ENCODE results near the gene KRTAP5-2.

KRTAP5-2 gene

DNA sequence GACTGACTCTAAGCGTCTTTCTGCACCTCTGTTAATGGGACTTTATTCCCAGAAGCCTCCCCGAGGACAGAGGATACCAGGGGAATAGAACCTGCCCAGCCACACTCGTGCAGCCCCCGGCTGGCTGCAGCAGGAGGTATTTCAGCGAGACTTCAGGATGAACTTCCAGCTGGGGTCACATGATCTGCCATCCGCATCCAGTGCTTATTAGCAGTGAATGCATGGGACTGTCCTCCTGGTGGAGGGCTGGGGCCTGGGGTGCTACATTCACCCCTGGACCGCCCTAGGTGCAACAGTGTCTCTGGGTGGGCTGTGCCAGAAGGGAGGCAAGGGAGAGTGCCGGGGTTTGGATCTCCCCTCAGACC lies 27.6 kb downstream of the KRTAP5-2 start:
- Histone ChIP-seq H3K9ac (ENCODE audit: low read depth, low read length) (no peak overlapping the region), H3K79me2 (ENCODE audit: insufficient read depth, low read length) (no peaks in the 10 kb centered on the region), H3K27me3 (ENCODE audit: insufficient read depth, low read length, poor library complexity) (no peaks in the 10 kb centered on the region), H3K36me3 (ENCODE audit: insufficient read depth, low read length) (no peaks in the 10 kb centered on the region), H3K4me3 (ENCODE audit: low read depth in 1 of 2, low read length in 2 of 2) (no peak overlapping the region), H3K9me3 (ENCODE audit: insufficient read depth, low read length, severe bottlenecking) (no peaks in the 10 kb centered on the region), H3K4me1 (ENCODE audit: insufficient read depth, low read length) (no peaks in the 10 kb centered on the region), H3K4me2 (ENCODE audit: insufficient read depth, low read length) (no peak overlapping the region), H2AFZ (ENCODE audit: low read depth, low read length) (no peak overlapping the region), H3K27ac (ENCODE audit: low read length) (no peak overlapping the region), H4K20me1 (ENCODE audit: insufficient read depth, low read length) (peaks cover 13% of the 10 kb centered on the region)
- DNase-seq (no peak), ATAC-seq (ENCODE audit: insufficient read depth, low read depth) (no peak)
- TF ChIP-seq CTCF (IDR thresholded peaks at IDR 0.05; ENCODE audit: borderline replicate concordance, extremely low read depth, low read length, poor library complexity, severe bottlenecking) (no peak), EZH2 (IDR thresholded peaks at IDR 0.05; ENCODE audit: borderline replicate concordance, low read depth, low read length, severe bottlenecking) (no peak)

GRCh38 chr11:1570001-1570453 lies 28.1 kb downstream of the KRTAP5-2 start:
- TF ChIP-seq EZH2 (IDR thresholded peaks at IDR 0.05; ENCODE audit: borderline replicate concordance, low read depth, low read length, severe bottlenecking) = no peak
- TF ChIP-seq CTCF (IDR thresholded peaks at IDR 0.05; ENCODE audit: borderline replicate concordance, extremely low read depth, low read length, poor library complexity, severe bottlenecking) = no peak
- DNase-seq (no peak), ATAC-seq (ENCODE audit: insufficient read depth, low read depth) (no peak)
- Histone ChIP-seq H3K27me3 (ENCODE audit: insufficient read depth, low read length, poor library complexity) (no peaks in the 10 kb centered on the region), H3K79me2 (ENCODE audit: insufficient read depth, low read length) (no peaks in the 10 kb centered on the region), H3K36me3 (ENCODE audit: insufficient read depth, low read length) (no peaks in the 10 kb centered on the region), H2AFZ (ENCODE audit: low read depth, low read length) (no peak overlapping the region), H3K9ac (ENCODE audit: low read depth, low read length) (no peak overlapping the region), H3K4me1 (ENCODE audit: insufficient read depth, low read length) (no peaks in the 10 kb centered on the region), H3K4me3 (ENCODE audit: low read depth in 1 of 2, low read length in 2 of 2) (no peak overlapping the region), H4K20me1 (ENCODE audit: insufficient read depth, low read length) (peaks cover 13% of the 10 kb centered on the region), H3K4me2 (ENCODE audit: insufficient read depth, low read length) (no peak overlapping the region), H3K9me3 (ENCODE audit: insufficient read depth, low read length, severe bottlenecking) (no peaks in the 10 kb centered on the region), H3K27ac (ENCODE audit: low read length) (no peak overlapping the region)

GRCh38 chr11:1569251-1569780 lies 28.8 kb downstream of the KRTAP5-2 start:
- Histone ChIP-seq H3K4me1 (ENCODE audit: insufficient read depth, low read length) (no peaks in the 10 kb centered on the region), H3K4me3 (ENCODE audit: low read depth in 1 of 2, low read length in 2 of 2) (no peak overlapping the region), H2AFZ (ENCODE audit: low read depth, low read length) (no peak overlapping the region), H3K27me3 (ENCODE audit: insufficient read depth, low read length, poor library complexity) (no peaks in the 10 kb centered on the region), H3K36me3 (ENCODE audit: insufficient read depth, low read length) (no peaks in the 10 kb centered on the region), H3K9me3 (ENCODE audit: insufficient read depth, low read length, severe bottlenecking) (no peaks in the 10 kb centered on the region), H3K9ac (ENCODE audit: low read depth, low read length) (no peak overlapping the region), H4K20me1 (ENCODE audit: insufficient read depth, low read length) (peaks cover 13% of the 10 kb centered on the region), H3K79me2 (ENCODE audit: insufficient read depth, low read length) (no peaks in the 10 kb centered on the region), H3K27ac (ENCODE audit: low read length) (no peak overlapping the region), H3K4me2 (ENCODE audit: insufficient read depth, low read length) (no peak overlapping the region)
- ATAC-seq (ENCODE audit: insufficient read depth, low read depth) (no peak), DNase-seq (no peak)
- no peak for TF ChIP-seq EZH2 (IDR thresholded peaks at IDR 0.05; ENCODE audit: borderline replicate concordance, low read depth, low read length, severe bottlenecking)
- no peak for TF ChIP-seq CTCF (IDR thresholded peaks at IDR 0.05; ENCODE audit: borderline replicate concordance, extremely low read depth, low read length, poor library complexity, severe bottlenecking)

Data from DND-41 (cell line).